ENCODE measurements around the gene ENOSF1.

GRCh38 chr18:655445-655844 is 57.0 kb downstream of the ENOSF1 start:
- TF ChIP-seq EZH2 (IDR thresholded peaks at IDR 0.05; ENCODE audit: low read depth) (no peak), CTCF (conservative IDR thresholded peaks at IDR 0.05) (no peak)
